ENCODE results near the gene CCNI2.
"Not testable (repeated sequence)": the region's sequence is repeated elsewhere in the genome, so short reads cannot be mapped to it uniquely, and the experiment has no call there.

CCNI2 gene

GRCh38 chr5:132785365-132785764, 38.1 kb downstream of the CCNI2 start:
- no peak for DNase-seq

- DNase-seq, result no peak
These were observed 38.6 kb downstream of the CCNI2 start for GRCh38 chr5:132785864-132786263.

- no peak for DNase-seq
These were observed 39.9 kb downstream of the CCNI2 start for GRCh38 chr5:132787076-132787475.

GRCh38 chr5:132788508-132788907, 41.3 kb downstream of the CCNI2 start:
- peak; percentile 50 for DNase-seq

- DNase-seq, result no peak
These were observed 42.0 kb downstream of the CCNI2 start for GRCh38 chr5:132788990-132789886.

GRCh38 chr5:132790201-132790865, 43.1 kb downstream of the CCNI2 start:
- DNase-seq, result peak; percentile 32

GRCh38 chr5:132791026-132791425, 43.8 kb downstream of the CCNI2 start:
- no peak for DNase-seq

- DNase-seq, result no peak
These were observed 50.4 kb downstream of the CCNI2 start for GRCh38 chr5:132797651-132798050.

GRCh38 chr5:132799392-132799791, 52.2 kb downstream of the CCNI2 start:
- no peak for DNase-seq

- DNase-seq, result no peak
These were observed 53.3 kb downstream of the CCNI2 start for GRCh38 chr5:132800545-132800944.

- DNase-seq, result no peak
These were observed 54.9 kb downstream of the CCNI2 start for GRCh38 chr5:132802044-132802684.

- not testable (repeated sequence) for DNase-seq
These were observed 55.5 kb downstream of the CCNI2 start for GRCh38 chr5:132802685-132803066.
